GM23338 (cell line): ENCODE results near the gene SCN3B. TPM values are rescaled to one million over a fixed set of nuclear protein-coding genes. Genes with fewer than 3 reads are reported as not detected.

Source experiments
- ATAC-seq: fragments of 200-7000 bp; cut with Tn5 transposase; 3 replicates; pipeline ENCODE4 v1.9.1; 2020
- DNase-seq: peaks from one replicate; pipeline ENCODE4 v3.0.0-alpha.2; 2015; ENCODE audit warnings: low spot score
- H2AFZ ChIP-seq: fragments of 200-600 bp; sonication (generic); 2 replicates; pipeline ENCODE4 v1.8.0; 2016; ENCODE audit warnings: antibody characterized with exemption, mild to moderate bottlenecking, moderate library complexity
- H3F3A ChIP-seq: fragments of 200-600 bp; sonication (generic); replicated peaks from 2 replicates; pipeline ENCODE4 v1.8.0; 2017; ENCODE audit warnings: antibody characterized with exemption, mixed run types, low read depth
- H3K27ac ChIP-seq: fragments of 200-600 bp; sonication (generic); 2 replicates; pipeline ENCODE4 v1.6.1; 2016; ENCODE audit warnings: low read depth
- H3K27me3 ChIP-seq: fragments of 200-600 bp; sonication (generic); 2 replicates; pipeline ENCODE4 v1.8.0; 2016; ENCODE audit warnings: mild to moderate bottlenecking, mixed run types, moderate library complexity; ENCODE audit not compliant: insufficient read depth
- H3K36me3 ChIP-seq: fragments of 200-600 bp; sonication (generic); 2 replicates; pipeline ENCODE4 v1.8.0; 2016; ENCODE audit warnings: mild to moderate bottlenecking; ENCODE audit not compliant: insufficient read depth
- H3K4me1 ChIP-seq: fragments of 200-600 bp; sonication (generic); 2 replicates; pipeline ENCODE4 v1.8.0; 2016; ENCODE audit warnings: mild to moderate bottlenecking, moderate library complexity; ENCODE audit not compliant: insufficient read depth
- H3K4me2 ChIP-seq: fragments of 200-600 bp; sonication (generic); 2 replicates; pipeline ENCODE4 v1.7.1; 2017; ENCODE audit warnings: mixed run types
- H3K4me3 ChIP-seq: fragments of 200-600 bp; sonication (generic); 2 replicates; pipeline ENCODE4 v1.6.1; 2016; ENCODE audit warnings: mixed run types
- H3K79me2 ChIP-seq: fragments of 200-600 bp; sonication (generic); replicated peaks from 2 replicates; pipeline ENCODE4 v1.8.0; 2017; ENCODE audit warnings: mild to moderate bottlenecking; ENCODE audit not compliant: insufficient read depth
- H3K9me2 ChIP-seq: fragments of 200-600 bp; sonication (generic); 2 replicates; pipeline ENCODE4 v1.8.0; 2017; ENCODE audit not compliant: insufficient read depth
- H4K20me1 ChIP-seq: fragments of 200-600 bp; sonication (generic); replicated peaks from 2 replicates; pipeline ENCODE4 v1.8.0; 2017; ENCODE audit warnings: mild to moderate bottlenecking; ENCODE audit not compliant: insufficient read depth
- H3K27ac Mint-ChIP-seq: 2 replicates; pipeline ENCODE4 v1.8.0; 2020; ENCODE audit warnings: inconsistent platforms, mild to moderate bottlenecking, moderate library complexity, mixed read lengths
- H3K27me3 Mint-ChIP-seq: 3 replicates; pipeline ENCODE4 v1.8.0; 2022; ENCODE audit warnings: low read depth, mild to moderate bottlenecking, moderate library complexity, mixed read lengths, inconsistent platforms; ENCODE audit not compliant: insufficient read depth, poor library complexity
- H3K36me3 Mint-ChIP-seq: 3 replicates; pipeline ENCODE4 v1.8.0; 2021; ENCODE audit warnings: low read depth, mild to moderate bottlenecking, inconsistent platforms, moderate library complexity, mixed read lengths
- H3K4me1 Mint-ChIP-seq: 3 replicates; pipeline ENCODE4 v1.8.0; 2020; ENCODE audit warnings: mild to moderate bottlenecking, inconsistent platforms, mixed read lengths
- H3K4me3 Mint-ChIP-seq: 3 replicates; pipeline ENCODE4 v1.8.0; 2021; ENCODE audit warnings: moderate library complexity, mild to moderate bottlenecking, inconsistent platforms, mixed read lengths
- H3K9me3 Mint-ChIP-seq: 3 replicates; pipeline ENCODE4 v1.8.0; 2020; ENCODE audit warnings: moderate library complexity, mild to moderate bottlenecking, inconsistent platforms, mixed read lengths
- EZH2 ChIP-seq: fragments of 200-600 bp; sonication (generic); IDR thresholded peaks from one replicate; pipeline ENCODE4 v1.8.0; 2017; ENCODE audit warnings: antibody characterized with exemption, mild to moderate bottlenecking, low read depth; ENCODE audit not compliant: unreplicated experiment
- STAT1 ChIP-seq: IDR thresholded peaks from one replicate; pipeline ENCODE4 v1.6.1; 2016; ENCODE audit warnings: antibody characterized with exemption; ENCODE audit not compliant: unreplicated experiment
- ZNF114 ChIP-seq: fragments of 250-450 bp; sonication (Bioruptor Pico); IDR thresholded peaks from 2 replicates; pipeline ENCODE4 v1.5.0; 2020; ENCODE audit warnings: mild to moderate bottlenecking, moderate library complexity
- ZNF331 ChIP-seq: fragments of 250-450 bp; sonication (Bioruptor Pico); IDR thresholded peaks from 2 replicates; pipeline ENCODE4 v1.5.0; 2020; ENCODE audit warnings: low read depth, mild to moderate bottlenecking, moderate library complexity
- polyA plus RNA-seq: library from polyadenylated mRNA; unstranded; fragments of >200 nt; fragmentation: Nextera tagmentation; extraction: Ambion mirVana; gene quantifications from 2 replicates; pipeline ENCODE4 v1.2.1, GENCODE V29; 2016
- total RNA-seq: library from RNA; depleted of rRNA; stranded (reverse); fragments of >200 nt; shearing (Covaris generic); gene quantifications from 2 replicates; pipeline ENCODE4 v1.2.3, GENCODE V29; 2014
- TF ChIP-seq, protein P1 (sequence below): fragments of 250-450 bp; sonication (Bioruptor Pico); IDR thresholded peaks from 2 replicates; pipeline ENCODE4 v1.5.0; 2020; ENCODE audit warnings: mild to moderate bottlenecking, moderate library complexity

The SCN3B gene
- total and polyA plus RNA-seq, 2 experiments from 2014 or later: 0.74 to 1.7 TPM

DNA sequence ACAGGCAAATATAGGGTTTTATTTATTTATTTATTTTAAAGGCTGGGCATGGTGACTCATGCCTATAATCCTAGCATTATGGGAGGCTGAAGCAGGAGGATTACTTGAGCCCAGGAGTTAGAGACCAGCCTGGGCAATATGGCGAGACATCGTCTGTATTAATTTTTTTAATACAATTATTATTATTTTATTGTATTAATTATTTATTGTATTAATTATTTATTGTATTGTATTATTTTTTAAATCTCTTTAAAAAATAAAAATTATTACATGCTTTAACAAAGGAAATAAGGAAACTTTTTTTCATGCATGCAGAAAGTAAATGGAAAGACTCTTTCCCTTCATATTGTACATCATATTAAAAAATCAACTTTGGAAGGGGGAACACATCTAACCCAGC, 3.5 kb downstream of the SCN3B start:
- ATAC-seq: no peak
- TF ChIP-seq, protein P1, sequence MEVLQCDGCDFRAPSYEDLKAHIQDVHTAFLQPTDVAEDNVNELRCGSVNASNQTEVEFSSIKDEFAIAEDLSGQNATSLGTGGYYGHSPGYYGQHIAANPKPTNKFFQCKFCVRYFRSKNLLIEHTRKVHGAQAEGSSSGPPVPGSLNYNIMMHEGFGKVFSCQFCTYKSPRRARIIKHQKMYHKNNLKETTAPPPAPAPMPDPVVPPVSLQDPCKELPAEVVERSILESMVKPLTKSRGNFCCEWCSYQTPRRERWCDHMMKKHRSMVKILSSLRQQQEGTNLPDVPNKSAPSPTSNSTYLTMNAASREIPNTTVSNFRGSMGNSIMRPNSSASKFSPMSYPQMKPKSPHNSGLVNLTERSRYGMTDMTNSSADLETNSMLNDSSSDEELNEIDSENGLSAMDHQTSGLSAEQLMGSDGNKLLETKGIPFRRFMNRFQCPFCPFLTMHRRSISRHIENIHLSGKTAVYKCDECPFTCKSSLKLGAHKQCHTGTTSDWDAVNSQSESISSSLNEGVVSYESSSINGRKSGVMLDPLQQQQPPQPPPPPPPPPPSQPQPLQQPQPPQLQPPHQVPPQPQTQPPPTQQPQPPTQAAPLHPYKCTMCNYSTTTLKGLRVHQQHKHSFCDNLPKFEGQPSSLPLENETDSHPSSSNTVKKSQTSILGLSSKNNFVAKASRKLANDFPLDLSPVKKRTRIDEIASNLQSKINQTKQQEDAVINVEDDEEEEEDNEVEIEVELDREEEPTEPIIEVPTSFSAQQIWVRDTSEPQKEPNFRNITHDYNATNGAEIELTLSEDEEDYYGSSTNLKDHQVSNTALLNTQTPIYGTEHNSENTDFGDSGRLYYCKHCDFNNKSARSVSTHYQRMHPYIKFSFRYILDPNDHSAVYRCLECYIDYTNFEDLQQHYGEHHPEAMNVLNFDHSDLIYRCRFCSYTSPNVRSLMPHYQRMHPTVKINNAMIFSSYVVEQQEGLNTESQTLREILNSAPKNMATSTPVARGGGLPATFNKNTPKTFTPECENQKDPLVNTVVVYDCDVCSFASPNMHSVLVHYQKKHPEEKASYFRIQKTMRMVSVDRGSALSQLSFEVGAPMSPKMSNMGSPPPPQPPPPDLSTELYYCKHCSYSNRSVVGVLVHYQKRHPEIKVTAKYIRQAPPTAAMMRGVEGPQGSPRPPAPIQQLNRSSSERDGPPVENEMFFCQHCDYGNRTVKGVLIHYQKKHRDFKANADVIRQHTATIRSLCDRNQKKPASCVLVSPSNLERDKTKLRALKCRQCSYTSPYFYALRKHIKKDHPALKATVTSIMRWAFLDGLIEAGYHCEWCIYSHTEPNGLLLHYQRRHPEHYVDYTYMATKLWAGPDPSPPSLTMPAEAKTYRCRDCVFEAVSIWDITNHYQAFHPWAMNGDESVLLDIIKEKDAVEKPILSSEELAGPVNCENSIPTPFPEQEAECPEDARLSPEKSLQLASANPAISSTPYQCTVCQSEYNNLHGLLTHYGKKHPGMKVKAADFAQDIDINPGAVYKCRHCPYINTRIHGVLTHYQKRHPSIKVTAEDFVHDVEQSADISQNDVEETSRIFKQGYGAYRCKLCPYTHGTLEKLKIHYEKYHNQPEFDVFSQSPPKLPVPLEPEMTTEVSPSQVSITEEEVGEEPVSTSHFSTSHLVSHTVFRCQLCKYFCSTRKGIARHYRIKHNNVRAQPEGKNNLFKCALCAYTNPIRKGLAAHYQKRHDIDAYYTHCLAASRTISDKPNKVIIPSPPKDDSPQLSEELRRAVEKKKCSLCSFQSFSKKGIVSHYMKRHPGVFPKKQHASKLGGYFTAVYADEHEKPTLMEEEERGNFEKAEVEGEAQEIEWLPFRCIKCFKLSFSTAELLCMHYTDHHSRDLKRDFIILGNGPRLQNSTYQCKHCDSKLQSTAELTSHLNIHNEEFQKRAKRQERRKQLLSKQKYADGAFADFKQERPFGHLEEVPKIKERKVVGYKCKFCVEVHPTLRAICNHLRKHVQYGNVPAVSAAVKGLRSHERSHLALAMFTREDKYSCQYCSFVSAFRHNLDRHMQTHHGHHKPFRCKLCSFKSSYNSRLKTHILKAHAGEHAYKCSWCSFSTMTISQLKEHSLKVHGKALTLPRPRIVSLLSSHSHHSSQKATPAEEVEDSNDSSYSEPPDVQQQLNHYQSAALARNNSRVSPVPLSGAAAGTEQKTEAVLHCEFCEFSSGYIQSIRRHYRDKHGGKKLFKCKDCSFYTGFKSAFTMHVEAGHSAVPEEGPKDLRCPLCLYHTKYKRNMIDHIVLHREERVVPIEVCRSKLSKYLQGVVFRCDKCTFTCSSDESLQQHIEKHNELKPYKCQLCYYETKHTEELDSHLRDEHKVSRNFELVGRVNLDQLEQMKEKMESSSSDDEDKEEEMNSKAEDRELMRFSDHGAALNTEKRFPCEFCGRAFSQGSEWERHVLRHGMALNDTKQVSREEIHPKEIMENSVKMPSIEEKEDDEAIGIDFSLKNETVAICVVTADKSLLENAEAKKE: no peak
- TF ChIP-seq EZH2 (no peak), ZNF331 (CRISPR knock-in tag) (no peak), STAT1 (no peak)
- Mint-ChIP-seq H3K9me3 (no peaks in the 10 kb centered on the region), H3K27me3 (peaks cover 28% of the 10 kb centered on the region), H3K36me3 (no peaks in the 10 kb centered on the region), H3K4me1 (peaks cover 10% of the 10 kb centered on the region), H3K4me3 (no peak overlapping the region), H3K27ac (no peak overlapping the region)
- Histone ChIP-seq H3F3A (no peaks in the 10 kb centered on the region), H3K4me2 (no peak overlapping the region), H3K4me1 (peaks cover 12% of the 10 kb centered on the region; the same call in 1 of the 2 replicates), H4K20me1 (peaks cover 6% of the 10 kb centered on the region; the same call in 1 of the 2 replicates), H3K27me3 (peaks cover 32% of the 10 kb centered on the region), H3K4me3 (no peak overlapping the region), H2AFZ (no peak overlapping the region), H3K27ac (no peak overlapping the region), H3K9me2 (no peaks in the 10 kb centered on the region), H3K36me3 (no peaks in the 10 kb centered on the region), H3K79me2 (no peaks in the 10 kb centered on the region)
- no peak for DNase-seq

DNA sequence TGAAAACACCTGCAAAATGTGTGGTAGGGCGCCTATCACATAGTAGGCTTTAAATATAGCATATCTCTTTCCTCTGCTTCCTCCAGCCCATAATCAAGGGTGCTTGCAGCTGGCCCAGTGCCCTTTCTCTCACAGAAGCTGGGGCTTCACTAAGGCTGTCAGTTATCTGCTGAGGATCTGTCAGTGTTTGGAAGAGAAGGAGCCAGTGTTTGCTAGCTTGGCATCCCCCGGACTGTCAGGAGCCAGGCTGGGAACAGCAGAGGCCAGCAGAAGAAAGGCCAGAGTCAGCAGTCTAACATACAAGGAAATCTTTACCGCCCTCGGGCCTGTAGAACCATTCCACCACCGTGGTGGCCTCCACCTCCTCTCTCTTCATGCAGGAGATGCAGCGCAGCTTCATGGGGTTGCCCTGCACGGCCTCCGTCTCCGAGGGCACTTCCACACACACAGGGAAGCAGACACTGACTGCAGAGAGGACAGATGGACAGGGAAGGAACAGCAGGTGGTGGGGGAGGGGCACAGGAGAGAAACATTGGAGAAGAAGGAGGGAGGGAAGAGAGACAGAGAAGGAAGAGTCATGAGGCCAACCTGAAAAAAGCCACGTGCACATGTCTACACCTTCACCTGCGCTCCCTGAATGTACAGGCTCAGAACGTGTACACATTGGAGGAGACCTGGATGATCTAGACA, 9.0 kb downstream of the SCN3B start:
- Histone ChIP-seq H3K9me2 (no peaks in the 10 kb centered on the region), H3K4me1 (peaks cover 10% of the 10 kb centered on the region), H4K20me1 (0 out of 2 replicates have a peak, but pooled peaks cover 3% of the 10 kb centered on the region), H3F3A (no peaks in the 10 kb centered on the region), H3K36me3 (no peaks in the 10 kb centered on the region), H3K27me3 (no peaks in the 10 kb centered on the region), H3K4me3 (no peak overlapping the region), H3K27ac (no peak overlapping the region), H3K4me2 (no peak overlapping the region), H2AFZ (no peak overlapping the region), H3K79me2 (no peaks in the 10 kb centered on the region)
- Mint-ChIP-seq H3K27me3 (peaks cover 4% of the 10 kb centered on the region), H3K36me3 (no peaks in the 10 kb centered on the region; the same call in 2 of the 3 replicates), H3K9me3 (no peaks in the 10 kb centered on the region; the same call in 2 of the 3 replicates), H3K4me3 (no peak overlapping the region), H3K27ac (no peak overlapping the region), H3K4me1 (peaks cover 13% of the 10 kb centered on the region)
- DNase-seq: no peak
- ATAC-seq: no peak
- TF ChIP-seq, protein P1: no peak
- TF ChIP-seq ZNF114 (CRISPR knock-in tag): no peak
- no peak for TF ChIP-seq ZNF331 (CRISPR knock-in tag)
